COLO668 (cell line): ENCODE measurements around the gene SMPD2.

Experiments used
- DNase-seq: peaks from one replicate; lab custom pipeline; 2025; ENCODE audit not compliant: unreplicated experiment; lab: John Stamatoyannopoulos, UW

Gene SMPD2, protein sequence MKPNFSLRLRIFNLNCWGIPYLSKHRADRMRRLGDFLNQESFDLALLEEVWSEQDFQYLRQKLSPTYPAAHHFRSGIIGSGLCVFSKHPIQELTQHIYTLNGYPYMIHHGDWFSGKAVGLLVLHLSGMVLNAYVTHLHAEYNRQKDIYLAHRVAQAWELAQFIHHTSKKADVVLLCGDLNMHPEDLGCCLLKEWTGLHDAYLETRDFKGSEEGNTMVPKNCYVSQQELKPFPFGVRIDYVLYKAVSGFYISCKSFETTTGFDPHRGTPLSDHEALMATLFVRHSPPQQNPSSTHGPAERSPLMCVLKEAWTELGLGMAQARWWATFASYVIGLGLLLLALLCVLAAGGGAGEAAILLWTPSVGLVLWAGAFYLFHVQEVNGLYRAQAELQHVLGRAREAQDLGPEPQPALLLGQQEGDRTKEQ

GRCh38 chr6:109440331-109441068 is at the start of gene SMPD2, which contains the start of gene PPIL6:
SMPD2 (plus strand) TSS chr6:109440724; CDS start chr6:109441122, 398 bp downstream.
PPIL6 (minus strand) TSS chr6:109440628; CDS start chr6:109440590, 38 bp downstream.
- DNase-seq, result peak; percentile 83

DNA sequence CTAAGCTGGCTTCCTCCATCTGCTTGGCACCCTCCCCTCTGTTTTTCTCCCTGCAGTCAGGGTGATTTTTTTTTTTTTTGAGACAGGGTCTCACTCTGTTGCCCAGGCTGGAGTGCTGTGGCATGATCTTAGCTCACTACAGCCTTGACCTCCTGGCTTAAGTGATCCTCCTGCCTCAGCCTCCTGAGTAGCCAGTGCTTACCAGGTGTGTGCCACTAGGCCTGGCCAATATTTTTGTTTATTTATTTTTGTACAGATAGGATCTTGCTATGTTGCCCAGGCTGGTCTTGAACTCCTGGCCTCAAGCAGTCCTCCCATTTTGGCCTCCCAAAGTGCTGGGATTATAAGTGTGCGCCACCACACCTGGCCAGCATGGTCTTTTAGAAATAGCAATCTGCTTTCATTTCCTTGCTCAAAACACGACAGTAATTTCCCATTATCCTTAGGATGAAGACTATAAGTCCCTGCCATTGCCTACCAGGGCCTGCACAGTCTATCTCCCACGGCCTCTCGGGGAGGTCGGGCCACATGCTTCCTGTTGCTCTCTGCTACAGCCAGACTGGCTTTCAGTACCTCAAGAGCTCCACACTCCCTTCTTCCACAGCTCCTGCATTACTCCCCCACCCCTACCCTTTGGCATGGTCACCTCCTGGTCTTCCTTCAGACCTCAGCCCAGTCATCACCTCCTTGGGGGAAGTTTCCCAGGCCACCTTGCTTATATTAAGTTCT is 47.2 kb upstream of the SMPD2 start:
- DNase-seq, result no peak

DNA sequence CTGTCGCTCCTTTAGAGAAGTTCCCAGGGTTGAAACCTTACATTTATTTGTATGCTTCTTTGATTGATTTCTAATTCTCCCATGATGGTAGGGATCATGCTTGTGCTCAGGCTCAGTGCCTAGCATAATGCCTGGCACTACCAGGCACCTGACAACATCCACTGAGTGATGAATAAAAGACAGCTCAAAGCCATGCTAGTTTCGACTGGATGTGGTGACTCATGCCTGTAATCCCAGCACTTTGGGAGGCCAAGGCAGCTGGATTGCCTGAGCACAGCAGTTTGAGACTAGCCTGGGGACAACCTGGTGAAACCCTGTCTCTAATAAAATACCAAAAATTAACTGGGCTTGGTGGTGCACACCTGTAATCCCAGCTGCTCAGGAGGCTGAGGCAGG is 46.6 kb upstream of the SMPD2 start:
- DNase-seq, result no peak

DNA sequence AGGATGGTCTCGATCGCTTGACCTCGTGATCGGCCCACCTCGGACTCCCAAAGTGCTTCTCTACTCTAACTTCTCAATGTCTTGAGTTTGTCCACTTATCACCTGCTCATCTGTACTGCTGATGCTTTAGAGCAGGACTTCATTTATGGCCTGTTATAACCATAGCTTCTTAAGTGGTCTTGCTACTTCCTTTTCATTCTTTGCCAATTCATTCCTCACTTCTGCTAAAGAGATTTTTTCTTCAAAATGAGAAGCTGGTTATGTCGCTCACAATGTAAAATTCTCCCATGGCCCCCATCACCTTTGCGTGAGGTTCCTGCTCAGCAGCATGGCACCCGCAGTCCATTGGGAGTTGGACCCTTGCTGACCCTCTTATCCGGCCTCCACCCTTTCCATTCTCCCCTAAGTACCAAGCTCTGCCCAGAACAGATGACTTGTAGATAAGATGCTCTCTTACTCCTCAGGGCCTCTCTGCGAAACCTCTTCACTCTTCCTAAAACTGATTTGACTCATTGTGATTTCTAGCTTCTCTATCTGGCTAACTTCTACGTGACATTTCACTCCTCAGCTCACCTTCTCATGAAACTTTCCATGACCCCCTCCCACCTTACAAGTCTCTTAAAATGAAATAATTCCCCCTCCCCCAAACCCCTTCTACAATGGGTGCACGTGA is 44.3 kb upstream of the SMPD2 start:
- no peak for DNase-seq

GRCh38 chr6:109397020-109397419 is 43.5 kb upstream of the SMPD2 start:
- no peak for DNase-seq

GRCh38 chr6:109406196-109406595 is 34.3 kb upstream of the SMPD2 start:
- no peak for DNase-seq

- DNase-seq, result no peak
Measured at GRCh38 chr6:109411034-109411433, 29.5 kb upstream of the SMPD2 start.

GRCh38 chr6:109417646-109418045 is 22.9 kb upstream of the SMPD2 start:
- DNase-seq, result no peak

DNA sequence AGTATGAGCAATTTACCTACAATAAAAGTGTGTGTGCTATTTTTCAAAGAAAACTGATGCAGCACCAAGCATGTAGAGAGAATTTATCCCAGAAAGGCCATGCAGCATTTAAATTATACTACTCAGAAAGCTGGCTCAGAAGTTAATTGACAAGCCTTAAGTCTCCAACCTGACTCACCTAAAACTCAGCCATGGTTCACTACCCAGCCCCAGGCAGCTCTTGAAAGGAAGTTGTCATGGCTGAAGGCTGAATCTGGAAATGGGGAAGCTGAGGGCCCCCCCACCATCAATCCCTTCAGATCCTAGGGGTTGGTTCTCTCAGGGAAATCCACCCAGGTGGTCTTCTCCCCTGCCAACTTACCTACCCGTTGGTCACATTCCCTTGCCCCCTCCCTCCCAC is 19.8 kb upstream of the SMPD2 start:
- DNase-seq, result no peak

- DNase-seq, result no peak
Measured at GRCh38 chr6:109421184-109421583, 19.3 kb upstream of the SMPD2 start.

DNA sequence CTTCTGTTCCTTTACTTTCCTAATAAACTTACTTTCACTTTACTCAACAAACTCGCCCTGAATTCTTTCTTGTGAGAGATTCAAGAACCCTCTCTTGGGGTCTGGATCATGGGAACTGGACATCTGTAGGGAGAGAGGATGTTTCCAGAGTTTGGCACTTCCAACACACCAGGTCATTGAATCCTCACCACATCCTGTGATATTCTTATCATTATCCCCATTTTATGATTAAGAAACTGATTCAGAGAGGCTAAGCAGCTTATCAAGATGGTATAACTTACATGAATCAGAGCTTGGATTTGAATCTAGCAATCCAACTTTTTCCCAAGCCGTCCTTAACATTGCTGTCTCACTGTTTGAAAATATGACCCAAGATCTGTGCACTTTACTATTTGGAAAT is 15.6 kb upstream of the SMPD2 start:
- no peak for DNase-seq

DNA sequence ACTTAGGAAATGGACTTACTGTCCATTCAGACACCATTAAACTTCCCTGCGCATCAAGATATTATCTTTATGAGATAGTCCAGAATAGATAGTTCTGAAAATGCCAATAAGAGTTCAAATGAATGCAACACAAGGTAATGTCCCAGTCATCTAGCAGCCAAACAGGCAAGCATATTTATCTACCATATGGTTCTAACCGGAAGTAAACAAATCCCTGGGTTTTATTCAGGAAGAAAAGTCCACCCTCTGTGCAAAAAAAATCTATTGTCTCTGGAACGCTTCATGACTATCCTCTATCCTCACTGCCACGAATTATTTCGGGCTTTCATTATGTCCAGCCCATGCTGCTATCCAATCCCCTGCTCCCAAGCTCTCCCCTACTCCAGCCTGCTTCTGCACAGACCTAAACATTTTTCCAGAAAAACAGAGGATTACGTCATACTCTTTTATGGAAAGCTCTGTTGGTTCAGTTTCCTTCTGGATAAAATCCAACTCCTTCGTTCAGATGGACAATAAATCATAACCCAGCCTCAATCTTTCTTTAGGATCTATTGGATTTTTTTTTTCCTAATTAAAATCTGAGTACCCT is 11.5 kb upstream of the SMPD2 start:
- no peak for DNase-seq

DNA sequence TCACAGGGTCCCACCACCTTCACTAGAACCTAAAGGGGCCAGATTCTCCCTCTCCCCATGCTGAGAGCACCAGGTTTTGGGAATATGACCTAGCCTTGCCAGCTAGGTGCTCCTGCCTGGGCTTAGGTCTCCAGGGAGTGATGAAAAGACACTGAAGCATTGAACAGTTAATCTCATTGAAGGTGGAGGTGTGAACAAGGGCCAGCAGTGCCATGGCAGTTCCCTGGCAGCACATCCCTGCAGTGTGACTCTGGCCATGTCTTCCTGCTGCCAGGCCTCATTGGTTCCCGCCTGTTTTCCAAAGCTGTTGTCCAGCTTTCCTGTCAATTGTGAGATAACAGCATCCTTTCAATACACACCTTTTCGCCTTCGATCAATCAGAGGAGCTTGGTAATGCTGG is 11.0 kb upstream of the SMPD2 start:
- no peak for DNase-seq

DNA sequence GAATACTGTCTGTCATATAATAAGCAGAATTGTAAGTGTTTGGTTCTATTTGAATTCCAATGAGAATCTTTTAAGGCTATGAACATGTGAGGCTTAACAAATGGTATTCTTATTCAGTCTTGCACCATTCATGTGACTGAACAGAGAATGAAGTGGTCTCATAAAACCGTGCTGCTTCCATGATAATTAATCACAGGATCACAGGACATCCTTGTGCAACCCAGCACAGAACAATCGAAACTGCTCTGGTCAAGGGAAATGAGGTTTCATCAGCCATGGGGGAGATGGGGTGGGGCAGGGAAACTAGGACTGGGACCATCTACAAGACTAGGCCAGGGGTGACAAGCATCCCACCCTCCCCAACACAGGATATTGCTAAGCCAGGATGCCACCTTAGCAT is 6.1 kb upstream of the SMPD2 start:
- no peak for DNase-seq

DNA sequence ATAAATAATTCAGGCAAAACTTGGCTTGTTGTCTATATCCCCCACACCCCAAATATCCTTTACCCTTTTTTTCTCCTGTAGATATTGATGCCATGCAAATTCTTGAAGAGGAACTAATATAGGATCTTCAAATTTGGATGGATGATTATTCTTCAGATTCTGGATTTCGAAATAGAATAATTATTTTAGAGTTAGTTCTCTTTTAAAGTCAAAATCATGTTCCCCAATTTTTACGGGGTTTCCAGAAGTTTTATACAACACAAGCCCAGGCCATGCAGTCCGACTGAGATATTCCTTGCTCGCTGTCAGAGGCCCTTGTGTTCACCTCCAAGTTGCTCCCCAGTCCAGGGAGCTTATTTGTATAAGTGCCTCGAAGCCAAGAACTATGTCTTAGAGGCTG is 4.5 kb upstream of the SMPD2 start:
- no peak for DNase-seq

- peak; percentile 41 for DNase-seq
Measured at GRCh38 chr6:109441069-109441816, 719 bp downstream of the SMPD2 start.

DNA sequence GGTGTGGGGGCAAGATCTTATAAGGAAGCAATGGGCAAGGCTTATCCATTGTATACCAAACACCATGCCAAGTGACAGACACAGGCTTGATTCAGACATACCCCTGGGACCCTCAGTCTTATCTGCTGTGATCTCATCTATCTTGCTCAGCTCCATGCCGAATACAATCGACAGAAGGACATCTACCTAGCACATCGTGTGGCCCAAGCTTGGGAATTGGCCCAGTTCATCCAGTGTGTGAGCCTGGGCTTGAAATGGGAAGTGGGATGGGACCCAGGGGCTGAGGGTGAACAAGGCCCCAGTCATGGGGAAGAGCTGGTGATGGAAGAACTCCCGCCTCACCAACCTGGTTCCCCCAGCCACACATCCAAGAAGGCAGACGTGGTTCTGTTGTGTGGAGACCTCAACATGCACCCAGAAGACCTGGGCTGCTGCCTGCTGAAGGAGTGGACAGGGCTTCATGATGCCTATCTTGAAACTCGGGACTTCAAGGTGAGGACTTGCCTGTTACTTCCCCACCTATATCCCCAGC is 1.9 kb downstream of the SMPD2 start:
- no peak for DNase-seq

DNA sequence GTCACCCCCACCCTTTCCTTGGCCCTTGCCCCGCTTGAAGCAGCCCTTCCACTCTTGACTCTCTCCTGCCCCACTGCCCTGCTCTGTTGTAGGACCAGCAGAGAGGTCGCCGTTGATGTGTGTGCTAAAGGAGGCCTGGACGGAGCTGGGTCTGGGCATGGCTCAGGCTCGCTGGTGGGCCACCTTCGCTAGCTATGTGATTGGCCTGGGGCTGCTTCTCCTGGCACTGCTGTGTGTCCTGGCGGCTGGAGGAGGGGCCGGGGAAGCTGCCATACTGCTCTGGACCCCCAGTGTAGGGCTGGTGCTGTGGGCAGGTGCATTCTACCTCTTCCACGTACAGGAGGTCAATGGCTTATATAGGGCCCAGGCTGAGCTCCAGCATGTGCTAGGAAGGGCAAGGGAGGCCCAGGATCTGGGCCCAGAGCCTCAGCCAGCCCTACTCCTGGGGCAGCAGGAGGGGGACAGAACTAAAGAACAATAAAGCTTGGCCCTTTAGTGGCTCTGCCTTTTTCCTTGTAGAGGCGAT is 3.0 kb downstream of the SMPD2 start:
- DNase-seq, result no peak

- no peak for DNase-seq
Measured at GRCh38 chr6:109445382-109445781, 4.9 kb downstream of the SMPD2 start.
